Measurements from ENCODE around the gene MPRIP.

DNA sequence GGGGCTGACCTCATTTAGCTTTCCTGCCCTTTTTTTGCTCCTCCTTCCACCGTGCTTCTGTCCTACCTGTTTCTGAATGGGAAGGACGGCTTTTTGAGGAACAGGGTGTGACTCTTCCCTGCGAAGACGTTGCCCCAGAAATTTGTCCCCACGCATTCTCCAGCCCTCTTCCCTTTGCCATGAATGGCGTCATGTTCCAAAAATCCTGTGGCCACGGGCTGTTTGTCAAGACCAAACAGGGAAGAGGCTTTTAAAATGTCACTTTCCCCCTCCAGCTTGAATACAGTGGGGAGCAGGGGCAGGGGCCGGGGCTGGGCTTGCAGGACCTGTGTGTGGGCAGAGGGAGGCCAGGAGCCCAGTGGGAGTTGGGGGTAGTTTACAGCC, 13.9 kb downstream of the MPRIP start:
- TF ChIP-seq, protein P1, sequence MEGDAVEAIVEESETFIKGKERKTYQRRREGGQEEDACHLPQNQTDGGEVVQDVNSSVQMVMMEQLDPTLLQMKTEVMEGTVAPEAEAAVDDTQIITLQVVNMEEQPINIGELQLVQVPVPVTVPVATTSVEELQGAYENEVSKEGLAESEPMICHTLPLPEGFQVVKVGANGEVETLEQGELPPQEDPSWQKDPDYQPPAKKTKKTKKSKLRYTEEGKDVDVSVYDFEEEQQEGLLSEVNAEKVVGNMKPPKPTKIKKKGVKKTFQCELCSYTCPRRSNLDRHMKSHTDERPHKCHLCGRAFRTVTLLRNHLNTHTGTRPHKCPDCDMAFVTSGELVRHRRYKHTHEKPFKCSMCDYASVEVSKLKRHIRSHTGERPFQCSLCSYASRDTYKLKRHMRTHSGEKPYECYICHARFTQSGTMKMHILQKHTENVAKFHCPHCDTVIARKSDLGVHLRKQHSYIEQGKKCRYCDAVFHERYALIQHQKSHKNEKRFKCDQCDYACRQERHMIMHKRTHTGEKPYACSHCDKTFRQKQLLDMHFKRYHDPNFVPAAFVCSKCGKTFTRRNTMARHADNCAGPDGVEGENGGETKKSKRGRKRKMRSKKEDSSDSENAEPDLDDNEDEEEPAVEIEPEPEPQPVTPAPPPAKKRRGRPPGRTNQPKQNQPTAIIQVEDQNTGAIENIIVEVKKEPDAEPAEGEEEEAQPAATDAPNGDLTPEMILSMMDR (IDR thresholded peaks at IDR 0.05): no peak
- TF ChIP-seq POLR2A (IDR thresholded peaks at IDR 0.05): no peak
- TF ChIP-seq POLR2AphosphoS5 (IDR thresholded peaks at IDR 0.05): no peak
- TF ChIP-seq EP300 (IDR thresholded peaks at IDR 0.05): no peak

Measured in sigmoid colon (tissue), 4 donors.